Lung microvascular endothelial cell (primary cell): ENCODE measurements around the gene LRRC39. TPM values are rescaled to one million over a fixed set of nuclear protein-coding genes. Genes with fewer than 3 reads are reported as not detected.
A peak's percentile ranks its signal among the peaks of the same experiment; 100 is the strongest.

Experiments used
- DNase-seq, 2 donors: peaks; one replicate each; pipeline versions ENCODE4 v3.0.0 to v3.0.0-alpha.2; 2010; ENCODE audit warnings: low read depth in 2 of 2
- total RNA-seq: library from RNA; depleted of rRNA; stranded (reverse); fragments of >200 nt; gene quantifications from 2 replicates; pipeline ENCODE4 v1.2.1, GENCODE V29; 2014

Gene LRRC39
- total RNA-seq, 1 donor from 2014 or later = 0.20 TPM

GRCh38 chr1:100147875-100148274, 30.2 kb downstream of the LRRC39 start:
- no peak for DNase-seq

- DNase-seq = no peak
Observed at GRCh38 chr1:100146958-100147357, 31.1 kb downstream of the LRRC39 start.

GRCh38 chr1:100145116-100145515, 32.9 kb downstream of the LRRC39 start:
- DNase-seq = no peak

GRCh38 chr1:100142343-100142742, 35.7 kb downstream of the LRRC39 start:
- no peak for DNase-seq

- DNase-seq = no peak
Observed at GRCh38 chr1:100141192-100141591, 36.9 kb downstream of the LRRC39 start.

- DNase-seq = no peak
Observed at GRCh38 chr1:100137602-100138001, 40.5 kb downstream of the LRRC39 start.

- peak in 1 of 2 donors; percentile 6 for DNase-seq
Observed at GRCh38 chr1:100134872-100135271, 43.2 kb downstream of the LRRC39 start.

GRCh38 chr1:100132566-100133477, 45.2 kb downstream of the LRRC39 start, which contains the start of the genes SASS6 and TRMT13:
TSS of gene SASS6 (minus strand) at chr1:100132930. CDS start at chr1:100132814, 116 bp downstream.
TSS of gene TRMT13 (plus strand) at chr1:100133163. CDS start at chr1:100133169, 6 bp downstream.
- DNase-seq = peak; percentile 96 to 99

GRCh38 chr1:100131623-100132022, 46.4 kb downstream of the LRRC39 start:
- no peak for DNase-seq

GRCh38 chr1:100130552-100131077, 47.4 kb downstream of the LRRC39 start:
- DNase-seq = peak; percentile 63 to 73

- no peak for DNase-seq
Observed at GRCh38 chr1:100127226-100127625, 50.8 kb downstream of the LRRC39 start.

GRCh38 chr1:100122177-100122576, 55.9 kb downstream of the LRRC39 start:
- DNase-seq = no peak

- DNase-seq = no peak
Observed at GRCh38 chr1:100115524-100115923, 62.5 kb downstream of the LRRC39 start.

- no peak for DNase-seq
Observed at GRCh38 chr1:100109554-100110066, 68.4 kb downstream of the LRRC39 start.

GRCh38 chr1:100107696-100108095, 70.4 kb downstream of the LRRC39 start:
- DNase-seq = no peak

- DNase-seq = no peak
Observed at GRCh38 chr1:100101564-100101963, 76.5 kb downstream of the LRRC39 start.

GRCh38 chr1:100100202-100100601, 77.9 kb downstream of the LRRC39 start:
- DNase-seq = no peak

Other genes starting within 250 kb of the LRRC39 start
- gene SLC35A3, start 208.3 kb downstream of the LRRC39 start, total RNA-seq = 11.6 and 18.7 TPM in 2 replicates
- gene SASS6, start 45.3 kb downstream of the LRRC39 start, total RNA-seq = 0.99 and 1.3 TPM in 2 replicates
- gene TRMT13, start 45.1 kb downstream of the LRRC39 start, total RNA-seq = 5.8 and 5.9 TPM in 2 replicates
- 2.6 and 3.8 TPM in 2 replicates for gene DBT, start 71.6 kb upstream of the LRRC39 start, total RNA-seq
- gene RTCA, start 88.0 kb upstream of the LRRC39 start, total RNA-seq = 27.0 and 27.5 TPM in 2 replicates
- gene CDC14A, start 174.2 kb upstream of the LRRC39 start, total RNA-seq = 5.7 and 6.0 TPM in 2 replicates